OCI-LY7 (cell line): ENCODE results near the gene IRF2.

Source experiments
- CTCF ChIP-seq: fragments of 200-600 bp; sonication (generic); conservative IDR thresholded peaks from 2 replicates; pipeline ENCODE4 v1.5.1; 2014; ENCODE audit warnings: mild to moderate bottlenecking, antibody characterized with exemption, low read length, moderate library complexity, mixed read lengths
- EZH2phosphoT487 ChIP-seq: fragments of 200-600 bp; sonication (generic); IDR thresholded peaks from 2 replicates; pipeline ENCODE4 v1.6.1; 2018; ENCODE audit warnings: low read depth, borderline replicate concordance, mild to moderate bottlenecking, mixed run types, antibody characterized with exemption, low read length, moderate library complexity, mixed read lengths

GRCh38 chr4:184450045-184450444 lies 24.3 kb downstream of the IRF2 start:
- TF ChIP-seq CTCF (no peak), EZH2phosphoT487 (no peak)
